ENCODE data around the gene LCN2.

LCN2 gene

DNA sequence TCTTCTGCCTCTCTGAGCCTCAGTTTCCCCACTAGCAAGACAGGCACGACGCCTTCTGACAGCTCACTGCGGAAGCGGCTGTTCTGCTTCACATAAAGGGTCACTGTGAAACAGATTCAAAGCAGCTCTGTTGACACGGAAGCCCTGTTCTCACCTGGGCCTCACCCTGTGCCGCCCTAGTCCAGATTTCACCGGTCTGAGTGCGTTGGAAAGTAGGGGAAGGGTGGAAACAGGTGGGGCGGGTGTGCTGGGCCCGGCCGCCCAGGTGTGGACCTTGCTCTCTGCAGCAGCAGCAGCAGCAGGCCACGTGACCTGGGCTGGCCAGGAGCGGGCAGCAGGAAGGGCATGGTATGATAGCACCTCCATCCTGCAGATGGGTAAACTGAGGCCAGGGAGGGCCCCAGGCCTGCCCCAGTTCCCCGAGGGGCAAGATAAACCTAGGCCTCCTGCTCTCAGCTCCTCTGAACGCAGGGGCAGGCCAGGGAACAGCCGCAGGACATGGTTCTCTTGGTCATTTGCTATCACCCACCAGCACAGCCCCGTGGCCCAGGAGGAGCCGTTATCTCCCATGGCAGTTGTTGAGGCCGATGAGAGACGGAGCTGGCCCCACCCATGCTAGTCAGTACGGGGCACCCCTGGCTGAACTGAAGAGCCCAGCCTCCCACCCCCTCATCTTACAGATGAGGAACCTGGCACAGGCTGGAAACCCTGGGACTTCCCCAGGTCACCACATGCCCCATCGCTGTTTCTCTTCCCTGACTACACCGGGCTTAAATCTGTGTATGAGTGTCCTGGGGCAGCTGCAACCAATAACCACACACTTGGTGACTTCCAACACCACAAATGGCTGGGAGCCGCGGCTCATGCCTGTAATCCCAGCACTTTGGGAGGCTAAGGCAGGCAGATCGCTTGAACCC is 33.8 kb upstream of the LCN2 start:
- DNase-seq: no peak

DNA sequence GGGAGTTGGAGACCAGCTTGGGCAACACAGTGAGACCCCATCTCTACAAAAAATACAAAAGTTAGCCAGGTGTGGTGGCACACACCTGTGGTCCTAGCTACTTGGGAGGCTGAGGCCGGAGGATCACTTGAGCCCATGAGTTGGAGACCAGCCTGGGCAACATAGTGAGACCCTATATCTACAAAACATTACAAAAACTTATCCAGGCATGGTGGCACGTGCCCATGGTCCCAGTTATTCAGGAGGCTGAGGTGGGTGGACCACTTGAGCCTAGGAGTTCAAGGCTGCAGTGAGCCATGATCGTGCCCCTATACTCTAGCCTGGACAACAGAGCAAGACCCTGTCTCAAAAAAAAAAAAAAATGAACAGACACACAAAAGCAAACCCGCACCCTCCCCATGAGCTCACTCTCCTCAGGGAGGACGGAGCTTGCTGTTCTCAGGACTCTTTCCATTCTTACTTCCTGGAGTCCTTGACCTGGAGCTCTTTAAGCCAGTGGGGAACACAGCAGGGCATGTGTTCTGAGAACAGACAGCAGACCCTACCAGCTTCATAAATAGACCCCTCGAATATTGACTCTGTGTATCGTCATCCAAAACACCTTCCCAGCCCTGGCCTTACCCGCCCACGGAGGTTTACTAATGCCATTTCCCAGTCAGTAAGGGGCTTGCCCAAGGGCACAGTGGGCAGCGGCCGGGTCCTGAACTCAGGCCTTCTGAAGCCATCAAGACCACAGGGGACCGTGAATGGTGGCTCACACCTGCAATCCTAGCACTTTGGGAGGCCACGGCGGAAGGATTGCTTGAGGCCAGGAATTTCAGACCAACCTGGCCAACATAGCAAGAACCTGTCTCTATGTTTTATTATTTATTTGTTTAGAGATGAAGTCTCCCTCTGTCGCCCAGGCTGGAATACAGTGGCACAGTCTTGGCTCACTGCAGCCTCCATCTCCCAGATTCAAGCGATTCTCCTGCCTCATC is 32.9 kb upstream of the LCN2 start:
- DNase-seq: no peak

DNA sequence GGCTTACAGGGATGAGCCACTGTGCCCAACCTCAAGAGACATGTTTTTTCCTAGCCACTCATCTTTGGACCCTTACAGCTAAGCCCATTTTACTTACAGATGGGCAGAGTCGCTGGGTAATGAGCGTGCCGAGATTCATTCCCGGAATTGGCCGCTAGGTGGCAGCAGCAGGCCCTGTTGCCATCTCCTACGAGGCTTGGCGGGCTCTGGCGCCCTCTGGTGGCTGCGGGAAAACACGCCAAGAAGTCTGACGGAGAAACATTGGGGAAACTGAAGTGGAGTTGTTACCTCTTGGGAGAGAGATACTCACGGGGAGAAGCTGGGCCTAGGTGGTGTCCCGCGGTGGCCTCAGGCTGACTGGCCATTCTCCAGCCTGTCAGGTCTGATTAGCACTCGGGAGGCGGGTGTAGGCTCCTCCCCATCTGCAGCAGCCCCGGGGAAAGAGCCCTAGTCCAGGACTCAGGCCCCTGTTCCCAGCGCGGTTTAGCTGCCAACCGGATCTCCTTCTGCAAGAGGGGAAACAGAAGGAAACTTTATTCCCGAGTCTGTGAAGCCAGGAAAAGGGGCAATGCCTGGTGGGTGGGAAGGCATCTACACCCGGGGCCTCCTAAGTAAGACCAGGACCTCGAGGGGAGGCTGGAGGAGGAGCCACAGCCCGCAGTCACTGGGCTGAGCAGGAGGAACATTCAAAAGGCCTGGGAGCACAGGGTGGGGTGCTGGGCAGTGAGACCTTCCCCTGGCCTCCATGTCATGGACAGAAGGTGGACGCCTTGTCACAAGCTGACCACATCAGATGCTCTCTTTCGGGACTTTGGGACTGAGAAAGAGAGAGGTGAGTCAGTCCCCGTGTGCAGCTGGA is 31.4 kb upstream of the LCN2 start:
- DNase-seq: peak; percentile 79

DNA sequence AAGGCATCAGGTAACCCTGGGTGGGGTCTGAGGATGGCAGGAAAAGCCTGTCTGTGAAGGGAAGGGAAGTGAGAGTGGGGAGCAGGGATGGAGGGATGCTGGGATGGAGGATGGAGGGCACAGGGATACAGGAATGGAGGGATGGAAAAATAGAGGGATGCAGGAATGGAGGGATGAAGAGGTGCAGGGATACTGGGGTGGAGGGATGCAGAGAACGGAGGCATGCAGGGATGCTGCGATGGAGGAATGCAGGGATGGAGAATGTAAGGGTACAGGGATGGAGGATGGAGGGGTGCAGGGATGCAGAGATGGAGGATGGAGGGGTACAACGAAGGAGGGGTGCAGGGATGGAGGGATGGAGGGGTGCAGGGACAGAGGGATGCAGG is 30.8 kb upstream of the LCN2 start:
- no peak for DNase-seq

DNA sequence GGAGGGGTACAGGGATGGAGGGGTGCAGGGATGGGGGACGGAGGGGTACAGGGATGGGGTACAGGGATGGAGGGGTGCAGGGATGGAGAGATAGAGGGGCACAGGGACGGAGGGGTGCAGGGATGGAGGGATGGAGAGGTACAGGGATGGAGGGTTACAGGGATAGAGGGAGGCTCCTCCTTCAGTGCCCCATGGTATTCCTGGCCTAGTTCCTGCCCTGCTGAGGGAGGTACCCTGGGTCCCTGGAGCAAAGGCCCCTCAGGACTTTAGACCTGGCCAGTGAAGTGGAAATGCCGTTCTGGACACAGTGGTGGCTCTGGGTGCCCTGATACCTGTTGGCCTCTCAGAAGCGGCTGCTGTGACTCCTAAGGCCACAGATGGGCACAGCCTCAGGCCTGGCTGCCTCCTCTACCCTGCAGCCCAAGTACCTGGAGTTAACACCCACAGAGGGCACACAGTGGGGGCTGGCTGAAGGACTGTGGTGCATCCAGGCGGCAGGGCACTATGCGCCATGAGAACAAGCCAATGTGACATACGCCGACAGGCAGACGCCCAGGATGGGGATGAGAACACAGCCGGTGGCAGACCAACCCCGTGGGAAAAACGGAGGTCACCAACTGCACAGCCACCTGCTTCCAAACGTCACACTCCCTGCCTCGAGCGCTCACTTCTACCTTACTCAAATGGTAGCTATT is 30.1 kb upstream of the LCN2 start:
- no peak for DNase-seq

DNA sequence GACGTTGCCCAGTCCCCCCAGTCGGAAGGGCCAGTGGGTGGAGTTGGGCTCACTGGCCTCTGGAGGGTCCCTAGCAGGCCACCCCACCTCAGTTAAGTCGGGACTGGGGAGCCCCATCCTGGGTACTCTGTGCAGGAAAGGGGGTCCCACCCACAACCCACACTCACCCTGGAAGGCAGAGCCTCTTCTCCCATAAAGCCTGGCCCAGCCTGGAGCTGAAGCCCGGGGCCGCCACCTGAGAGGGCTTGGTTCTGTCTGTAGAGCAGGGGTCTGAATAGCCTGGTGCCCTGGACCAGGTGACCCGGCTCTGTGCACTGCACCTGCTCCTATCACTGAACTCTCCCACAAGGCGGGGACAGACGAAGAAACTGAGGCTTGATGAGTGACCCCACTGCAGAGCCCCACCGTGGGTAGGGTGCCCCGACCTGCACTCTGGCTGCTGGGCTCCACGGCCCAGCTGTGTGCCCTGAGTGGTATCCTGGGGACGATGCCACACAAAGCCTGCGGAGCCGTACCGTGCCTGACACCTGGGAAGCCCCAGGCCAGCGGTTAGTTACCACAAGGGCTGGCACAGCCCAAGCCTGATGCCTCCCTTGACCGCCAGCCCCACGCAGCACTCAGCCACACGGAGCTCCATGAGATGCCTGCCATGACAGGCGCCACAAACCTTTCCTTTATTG is 29.1 kb upstream of the LCN2 start:
- no peak for DNase-seq

DNA sequence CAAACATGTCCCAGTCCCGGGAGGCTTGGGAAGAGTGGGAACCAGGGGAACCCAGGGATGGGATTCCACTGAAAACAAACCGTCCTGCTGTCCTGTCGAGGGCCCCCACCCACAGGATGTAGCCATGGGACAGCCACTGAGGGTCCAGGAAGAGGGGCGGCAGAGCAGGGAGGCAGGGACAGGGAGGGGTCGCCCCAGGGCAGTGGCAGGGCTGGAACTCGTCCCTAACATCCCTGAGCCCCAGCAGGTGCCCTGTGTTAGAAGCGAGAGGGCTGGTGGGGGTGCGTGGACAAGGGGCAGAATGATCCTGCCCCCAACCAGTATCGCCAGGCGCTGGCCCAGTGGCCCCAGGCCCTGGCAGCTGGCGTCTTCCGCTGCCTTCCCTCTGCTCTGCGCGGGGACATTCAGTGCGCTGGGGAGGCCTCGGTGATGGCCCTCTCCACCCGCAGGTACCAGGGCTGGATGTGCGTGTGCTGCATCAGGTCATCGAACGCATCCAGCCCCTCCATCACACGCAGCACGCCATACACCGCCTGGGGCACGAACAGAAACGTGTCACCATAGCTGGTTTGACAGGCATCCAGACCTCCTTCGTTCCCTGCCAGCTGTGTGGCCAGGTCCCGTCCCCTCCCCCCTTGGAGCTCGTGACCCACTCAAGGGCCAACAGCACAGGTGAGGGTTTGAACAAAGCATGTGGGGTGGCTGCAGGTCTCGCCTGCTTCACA is 28.4 kb upstream of the LCN2 start:
- DNase-seq: no peak

DNA sequence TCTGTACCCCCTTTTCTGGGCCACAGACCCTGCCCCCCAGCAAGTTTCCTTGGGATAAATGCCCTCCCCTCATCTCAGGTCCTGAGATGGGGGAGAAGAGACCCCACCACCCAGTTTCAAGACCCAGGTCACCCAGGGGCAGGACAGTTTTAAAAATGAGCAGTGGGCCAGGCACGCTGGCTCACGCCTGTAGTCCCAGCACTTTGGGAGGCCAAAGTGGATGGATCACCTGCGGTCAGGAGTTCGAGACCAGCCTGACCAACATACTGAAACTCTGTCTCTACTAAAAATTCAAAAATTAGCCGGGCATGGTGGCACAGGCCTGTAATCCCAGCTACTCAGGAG is 27.8 kb upstream of the LCN2 start:
- no peak for DNase-seq

DNA sequence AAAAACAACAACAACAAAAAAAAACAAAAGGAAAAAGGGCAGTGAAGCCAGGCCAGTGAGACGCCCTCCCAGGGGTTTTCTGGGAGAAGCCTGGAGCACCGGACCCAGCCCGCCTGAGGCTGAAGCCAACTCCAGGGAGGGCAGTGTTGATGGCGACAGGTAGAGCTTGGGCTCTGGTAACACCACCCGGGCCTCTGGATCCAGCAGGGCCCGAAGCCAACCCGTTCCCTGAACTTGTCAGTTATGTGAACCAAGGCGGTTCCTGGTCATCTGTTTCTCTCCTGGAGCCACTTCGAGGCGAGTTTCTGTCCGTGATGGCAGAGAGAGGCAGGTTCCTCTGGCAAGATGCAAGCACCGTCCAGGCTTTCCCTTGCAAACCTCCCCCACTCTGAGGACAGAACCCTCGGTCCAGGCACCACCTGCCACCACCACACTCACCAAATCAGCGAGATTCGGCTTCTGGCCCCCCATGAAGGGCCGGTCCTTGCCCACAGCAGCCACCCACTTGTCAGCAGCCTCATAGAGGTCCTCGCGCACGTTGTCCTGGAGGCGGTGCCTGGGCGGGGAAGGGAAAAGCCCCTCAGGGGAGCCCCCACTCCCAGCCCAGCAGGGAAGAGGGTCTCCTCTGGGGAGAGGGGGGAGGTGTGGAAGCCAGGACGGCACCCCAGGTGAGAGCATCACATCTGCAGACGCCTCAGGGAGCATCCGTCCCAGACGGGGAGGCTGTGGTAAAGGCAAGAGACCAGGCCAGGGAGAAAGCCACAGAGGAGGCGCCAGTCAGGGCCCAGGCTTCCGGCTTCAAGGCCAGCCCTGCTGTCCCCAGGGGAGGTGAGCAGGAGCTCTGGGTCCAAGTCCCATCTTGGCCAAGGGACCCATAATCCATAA is 27.1 kb upstream of the LCN2 start:
- no peak for DNase-seq

DNA sequence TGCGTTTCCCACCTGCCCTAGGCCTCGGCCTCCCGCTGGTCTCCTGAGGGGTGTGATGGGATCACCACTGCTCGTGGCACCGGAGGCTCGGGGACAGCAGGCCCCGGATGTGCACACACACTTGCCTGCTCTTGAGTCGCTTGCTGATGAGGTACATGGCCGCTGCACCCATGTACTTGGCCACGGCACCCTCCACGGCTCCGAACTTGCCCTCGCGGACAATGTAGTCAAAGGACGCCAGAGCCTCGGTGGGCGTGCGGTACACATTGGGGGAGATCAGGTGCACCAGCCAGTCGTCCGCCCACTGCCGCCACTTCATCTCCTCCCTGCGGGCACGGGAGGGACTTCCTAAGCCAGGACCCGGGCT is 26.5 kb upstream of the LCN2 start:
- DNase-seq: no peak

DNA sequence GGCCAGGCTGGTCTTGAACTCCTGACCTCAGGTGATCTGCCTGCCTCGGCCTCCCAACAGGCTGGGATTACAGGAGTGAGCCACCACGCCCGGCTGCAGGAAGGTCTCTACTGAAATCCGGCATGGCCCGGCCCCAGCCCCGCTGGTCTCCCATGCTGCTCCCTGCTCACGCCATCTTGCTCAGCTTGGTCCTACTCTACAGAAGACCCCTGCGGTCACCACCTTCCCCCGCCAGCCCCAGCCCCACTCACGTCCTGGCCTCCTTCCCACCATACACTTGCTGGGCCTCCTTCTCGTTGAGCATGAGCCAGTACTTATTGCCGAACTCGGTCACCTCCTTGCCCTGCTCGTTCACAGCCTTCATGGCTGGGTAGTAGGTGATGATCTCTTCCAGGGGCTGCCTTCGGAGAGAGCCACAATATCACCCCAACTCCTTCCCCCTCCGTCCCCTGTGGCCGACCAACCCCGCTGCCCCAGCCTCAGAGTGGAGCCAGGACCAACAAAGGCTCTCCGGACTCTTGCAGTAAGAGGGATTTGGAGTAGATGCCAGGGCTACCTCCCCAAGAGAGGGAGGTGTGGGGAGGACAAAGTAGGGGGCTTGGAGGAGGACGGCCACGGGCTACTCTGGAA is 25.7 kb upstream of the LCN2 start:
- DNase-seq: no peak

DNA sequence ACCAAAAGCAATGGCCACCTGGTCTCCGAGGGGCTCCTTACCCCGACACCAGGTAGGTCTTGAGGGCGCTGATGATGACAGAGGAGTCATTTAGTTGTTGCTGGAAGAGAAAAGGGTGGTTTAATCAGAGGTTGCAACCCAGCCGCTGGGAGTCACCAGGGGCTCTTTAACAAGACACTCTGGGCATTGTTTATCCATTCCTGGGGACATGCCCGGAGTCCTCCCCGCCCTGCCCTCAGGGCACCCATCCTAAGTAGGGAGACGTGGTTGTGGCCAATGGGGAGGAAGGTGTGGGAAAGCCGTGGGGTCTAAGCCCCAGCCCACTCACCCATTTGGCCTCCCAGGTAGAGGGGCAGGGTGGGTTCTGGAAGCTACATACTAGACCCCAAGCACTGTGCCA is 24.8 kb upstream of the LCN2 start:
- DNase-seq: no peak

DNA sequence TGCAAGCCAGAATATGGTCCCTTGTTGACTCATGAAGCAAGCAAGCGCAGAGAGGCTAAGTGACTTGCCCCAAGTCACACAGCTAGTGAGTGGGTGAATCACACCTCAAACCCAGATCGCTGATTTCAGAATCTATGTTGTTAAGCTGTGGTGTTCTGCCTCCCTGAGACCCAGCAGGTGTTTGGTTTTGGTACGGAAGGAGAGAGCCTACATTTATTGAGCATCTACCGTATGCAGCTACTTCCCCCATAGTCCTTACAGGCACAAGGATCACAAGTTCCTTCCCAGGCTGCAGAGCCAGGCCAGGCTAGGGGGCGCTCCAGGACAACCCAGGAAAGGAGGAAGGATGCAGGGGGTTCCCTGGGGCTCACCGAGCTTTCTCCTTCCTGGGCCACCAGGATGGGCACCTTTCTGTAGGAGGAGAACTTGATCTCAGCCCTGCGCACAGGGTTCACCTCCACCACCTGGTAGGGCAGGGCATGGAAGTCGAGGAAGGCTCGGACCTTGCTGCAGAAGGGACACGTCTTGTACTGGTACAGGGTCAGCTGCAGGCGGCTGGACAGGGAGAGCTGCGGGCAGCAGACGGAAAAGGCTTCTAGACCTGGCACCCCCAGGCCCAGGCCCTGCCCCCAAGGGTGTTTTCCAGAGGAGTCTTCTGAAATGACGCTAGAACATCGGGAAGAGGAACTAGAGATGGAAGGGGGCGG is 24.2 kb upstream of the LCN2 start:
- peak; percentile 41 for DNase-seq

DNA sequence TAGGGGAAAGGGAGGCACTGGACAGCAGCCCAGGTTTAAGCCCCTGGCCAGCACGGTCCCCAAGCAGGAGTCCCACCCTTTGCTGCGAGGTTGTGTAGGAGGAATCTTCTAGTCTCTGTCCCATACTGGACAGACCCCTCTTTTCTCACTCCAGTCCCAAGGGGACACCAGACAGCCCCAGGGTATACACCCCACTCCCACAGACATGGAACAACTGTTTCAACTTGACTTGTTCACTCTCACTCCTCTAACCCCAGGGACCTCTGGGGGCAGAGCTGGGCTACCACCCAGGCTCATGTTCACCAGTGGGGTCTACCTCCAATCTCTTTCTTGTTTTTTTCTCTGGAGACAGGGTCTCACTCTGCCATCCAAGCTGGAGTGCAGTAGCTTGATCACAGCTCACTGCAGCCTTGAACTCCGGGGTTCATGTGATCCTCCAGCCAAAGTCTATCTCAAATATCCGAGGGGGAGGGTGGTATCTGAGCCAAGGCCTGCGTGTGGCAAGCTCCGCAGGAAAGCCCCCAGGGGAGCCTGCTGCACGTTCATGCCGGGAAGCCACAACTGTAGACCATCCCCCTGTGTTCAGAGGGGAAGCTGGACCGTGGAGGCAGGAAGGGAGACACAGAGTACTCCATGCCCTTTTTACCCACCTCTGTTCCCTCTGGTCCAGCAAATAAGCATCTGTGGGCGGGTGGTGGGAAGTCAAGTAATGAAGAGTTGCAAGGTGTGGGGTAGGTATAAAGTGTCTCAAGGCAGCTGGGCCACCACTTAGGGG is 23.5 kb upstream of the LCN2 start:
- peak; percentile 14 for DNase-seq

DNA sequence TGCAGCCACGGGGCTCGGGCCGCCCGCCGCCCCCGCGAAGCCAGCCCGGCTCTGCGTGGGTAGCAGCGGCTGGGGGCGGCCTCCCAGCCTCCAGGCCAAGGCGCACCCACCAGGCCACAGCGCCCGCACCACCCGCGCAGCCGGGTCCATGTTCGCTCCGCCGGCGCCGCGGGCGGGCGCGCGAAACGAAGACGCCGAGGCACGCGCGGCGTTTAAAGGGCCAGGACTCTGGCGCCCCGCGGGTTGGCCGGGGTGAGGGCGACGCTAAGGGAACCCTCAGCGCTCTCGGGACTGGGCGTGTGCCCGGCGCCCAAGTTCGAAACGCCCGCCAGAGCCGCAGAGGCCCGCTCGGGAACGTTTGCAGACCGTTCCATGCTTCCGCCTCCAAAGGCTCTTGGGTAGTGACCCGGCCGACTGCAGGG is 21.7 kb upstream of the LCN2 start, which contains the start of gene PTGES2:
PTGES2 (minus strand) TSS at position 162 of the 422 bp plus-strand sequence; CDS start at position 150, 12 bp downstream.
- DNase-seq: peak; percentile 88

DNA sequence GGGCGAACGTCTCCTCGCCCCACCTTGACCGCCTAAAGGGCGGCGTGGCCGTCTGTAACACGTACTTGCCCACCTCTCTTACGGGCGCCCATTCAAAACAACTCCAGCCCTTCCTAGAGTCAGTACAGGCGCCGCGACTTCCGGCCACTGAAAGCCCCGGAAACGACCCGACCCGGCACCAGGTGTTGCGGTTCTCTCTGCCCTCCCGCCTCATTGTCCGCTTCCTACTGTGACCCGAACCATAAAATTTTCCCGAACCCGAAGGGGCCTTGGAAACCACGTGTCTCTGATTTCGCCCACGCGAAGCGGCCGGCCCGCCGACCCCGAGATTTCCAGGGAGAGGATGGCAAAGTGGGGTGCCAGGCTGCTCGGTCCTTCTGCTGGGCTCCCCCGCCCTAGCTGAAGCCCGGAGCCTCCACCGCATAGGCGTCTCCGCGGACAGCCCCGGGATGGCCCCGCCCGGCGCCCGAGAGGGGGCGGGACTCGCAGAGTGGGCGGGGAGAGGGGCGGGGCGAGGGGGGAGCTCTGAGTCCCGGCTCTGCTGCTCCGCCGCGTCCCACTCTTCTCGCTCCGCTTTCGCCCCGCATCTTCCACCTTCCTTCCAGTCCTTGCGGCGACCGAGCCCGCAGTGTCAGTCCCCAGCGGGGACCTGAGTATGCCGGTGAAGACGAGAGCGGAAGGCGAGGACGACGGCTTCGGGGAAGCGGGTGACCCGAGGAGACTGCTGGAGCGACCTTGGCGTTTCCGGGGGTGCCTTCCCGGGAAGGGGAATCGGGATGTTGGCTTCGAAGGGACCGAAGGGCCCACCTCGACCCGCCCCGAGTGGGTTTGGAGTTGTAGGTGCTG is 21.0 kb upstream of the LCN2 start:
- peak; percentile 94 for DNase-seq
